ENCODE measurements around the gene PLOD2. TPM values are rescaled to one million over a fixed set of nuclear protein-coding genes. Genes with fewer than 3 reads are reported as not detected.

The PLOD2 gene
- total and polyA plus RNA-seq, 2 of the 8 experiments (the other 6 are each of a cell fraction or from before 2014, with no cell fraction given): 4.0 to 28.7 TPM

- H3K79me2 ChIP-seq (ENCODE audit: control insufficient read depth in 1 of 2, insufficient read depth in 2 of 2, low read length in 2 of 2): peaks cover 0 to 25% of the 10 kb centered on the region in 2 experiments; a peak in 2 of 4 replicates
- no peak overlapping the region for H3K18ac ChIP-seq (ENCODE audit: extremely low read depth, low read length)
- POLR2A ChIA-PET (ENCODE audit: partially characterized antibody): no interaction called here
Measured at GRCh38 chr3:146129750-146130149, 31.2 kb downstream of the PLOD2 start.

More at GRCh38 chr3:146129750-146130149, 31.2 kb downstream of the PLOD2 start:
- Histone ChIP-seq H2BK20ac (ENCODE audit: low read length) (no peak overlapping the region), H3K23me2 (ENCODE audit: low read depth, low read length) (no peaks in the 10 kb centered on the region), H3K56ac (replicated peaks; ENCODE audit: insufficient read length, low read depth, low read length) (no peak overlapping the region), H2AFZ (ENCODE audit: low read length) (no peak overlapping the region), H3K4me1 (replicated peaks in 1 of 4; ENCODE audit: control insufficient read depth in 3 of 4, insufficient read depth in 4 of 4, low read length in 3 of 4) (peaks cover 0 to 4% (median 2%) of the 10 kb centered on the region in 4 experiments; a peak in 1 of 7 replicates), H3K79me1 (ENCODE audit: low read depth, low read length) (no peaks in the 10 kb centered on the region), H2AK5ac (ENCODE audit: low read depth, low read length) (no peak overlapping the region), H3K4me3 (ENCODE audit: extremely low read depth in 1 of 4, insufficient read depth in 2 of 4, low read depth in 3 of 4, low read length in 4 of 4) (no peak overlapping the region), H4K8ac (ENCODE audit: extremely low read depth, insufficient read depth, low read length) (no peak overlapping the region), H3K36me3 (ENCODE audit: control insufficient read depth in 2 of 4, insufficient read depth in 4 of 4, low read length in 3 of 4) (no peaks in the 10 kb centered on the region), H4K5ac (ENCODE audit: insufficient read length, low read depth, low read length) (no peak overlapping the region), H3K9ac (replicated peaks in 1 of 4; ENCODE audit: extremely low read depth in 1 of 4, low read depth in 3 of 4, low read length in 3 of 4) (no peak overlapping the region), H3K14ac (ENCODE audit: insufficient read length) (no peak overlapping the region), H3K27ac (ENCODE audit: low read depth, low read length) (no peak overlapping the region), H3K4ac (replicated peaks; ENCODE audit: insufficient read length, low read depth, low read length) (no peak overlapping the region), H2BK5ac (ENCODE audit: low read depth, low read length) (no peak overlapping the region), H2BK120ac (replicated peaks; ENCODE audit: low read depth, low read length) (no peak overlapping the region), H3K4me2 (ENCODE audit: insufficient read depth in 1 of 2, low read depth in 2 of 2, low read length in 2 of 2) (no peak overlapping the region), H3K9me3 (ENCODE audit: insufficient read depth in 2 of 2, low read depth in 1 of 2, low read length in 1 of 2) (no peaks in the 10 kb centered on the region), H3K23ac (ENCODE audit: insufficient read length) (no peak overlapping the region), H2BK15ac (ENCODE audit: low read length) (no peak overlapping the region), H4K91ac (replicated peaks; ENCODE audit: insufficient read length, low read length) (no peak overlapping the region), H2BK12ac (ENCODE audit: low read depth, low read length) (no peak overlapping the region), H4K20me1 (replicated peaks in 1 of 2; ENCODE audit: control insufficient read depth in 1 of 2, insufficient read depth in 2 of 2, low read length in 2 of 2) (peaks cover 0 to 2% of the 10 kb centered on the region in 2 experiments), H3K27me3 (replicated peaks in 1 of 4; ENCODE audit: control insufficient read depth in 3 of 4, extremely low read depth in 1 of 4, insufficient read depth in 3 of 4, low read length in 3 of 4) (no peaks in the 10 kb centered on the region)
- no peak for FAIRE-seq
- CTCF ChIA-PET (ENCODE audit: partially characterized antibody): no interaction called here
- TF ChIP-seq CTBP2 (IDR thresholded peaks at IDR 0.05; ENCODE audit: borderline replicate concordance, insufficient read depth, insufficient read length, low read length): no peak
- TF ChIP-seq SIRT6 (IDR thresholded peaks at IDR 0.05; ENCODE audit: low read length): no peak
- no peak for TF ChIP-seq JUND (IDR thresholded peaks at IDR 0.05; ENCODE audit: low read length)
- TF ChIP-seq SRF (IDR thresholded peaks at IDR 0.05; ENCODE audit: low read depth, low read length): no peak
- no peak for TF ChIP-seq BACH1 (IDR thresholded peaks at IDR 0.05; ENCODE audit: low read length)
- no peak for TF ChIP-seq USF2 (IDR thresholded peaks at IDR 0.05; ENCODE audit: low read length)
- no peak for TF ChIP-seq TCF12 (IDR thresholded peaks at IDR 0.05; ENCODE audit: low read depth, low read length)
- TF ChIP-seq TAF1 (IDR thresholded peaks at IDR 0.05; ENCODE audit: low read depth, low read length): no peak
- TF ChIP-seq TBP (IDR thresholded peaks at IDR 0.05; ENCODE audit: low read depth, low read length): no peak
- no peak for TF ChIP-seq TEAD4 (IDR thresholded peaks at IDR 0.05; ENCODE audit: low read depth, low read length)
- no peak for DNase-seq (ENCODE audit: low read depth in 1 of 2, low spot score in 2 of 2)
- WGBS, 2 experiments (ENCODE audit: extremely low coverage in 1 of 2, insufficient coverage in 1 of 2, insufficient read length in 1 of 2, insufficient replicate concordance in 2 of 2, low coverage in 1 of 2, low lambda C conversion rate in 2 of 2, missing lambda C conversion rate in 1 of 2): 94% methylated on average over 3 of the region's 3 CpGs; no CpG with 5 or more reads in 1 of the 2 experiments

Data from H1 (cell line).